Esophagus muscularis mucosa (tissue), 3 donors: ENCODE measurements around the gene TTC27.

ENCODE experiments used
- POLR2A ChIP-seq: fragments of 450-650 bp; IDR thresholded peaks from one replicate; pipeline ENCODE4 v1.6.1; 2017; ENCODE audit warnings: antibody characterized with exemption, moderate library complexity, mild to moderate bottlenecking, low read depth
- POLR2AphosphoS5 ChIP-seq, 2 donors: sonication (generic); formaldehyde crosslinking; IDR thresholded peaks; one replicate each; pipeline ENCODE4 v1.6.1; 2017; ENCODE audit warnings: antibody characterized with exemption in 2 of 2
- TF ChIP-seq, protein P1 (sequence below), 3 experiments: fragments of 200-600 bp in 2 of 3; fragments of 450-650 bp in 1 of 3; sonication (generic) in 2 of 3; IDR thresholded peaks; one replicate each; pipeline ENCODE4 v1.5.1; 2017 to 2019; ENCODE audit warnings: antibody characterized with exemption in 3 of 3, mild to moderate bottlenecking in 2 of 3, moderate library complexity in 1 of 3

GRCh38 chr2:32843699-32844098 lies 215.8 kb downstream of the TTC27 start:
- no peak for TF ChIP-seq POLR2A
- TF ChIP-seq, protein P1, sequence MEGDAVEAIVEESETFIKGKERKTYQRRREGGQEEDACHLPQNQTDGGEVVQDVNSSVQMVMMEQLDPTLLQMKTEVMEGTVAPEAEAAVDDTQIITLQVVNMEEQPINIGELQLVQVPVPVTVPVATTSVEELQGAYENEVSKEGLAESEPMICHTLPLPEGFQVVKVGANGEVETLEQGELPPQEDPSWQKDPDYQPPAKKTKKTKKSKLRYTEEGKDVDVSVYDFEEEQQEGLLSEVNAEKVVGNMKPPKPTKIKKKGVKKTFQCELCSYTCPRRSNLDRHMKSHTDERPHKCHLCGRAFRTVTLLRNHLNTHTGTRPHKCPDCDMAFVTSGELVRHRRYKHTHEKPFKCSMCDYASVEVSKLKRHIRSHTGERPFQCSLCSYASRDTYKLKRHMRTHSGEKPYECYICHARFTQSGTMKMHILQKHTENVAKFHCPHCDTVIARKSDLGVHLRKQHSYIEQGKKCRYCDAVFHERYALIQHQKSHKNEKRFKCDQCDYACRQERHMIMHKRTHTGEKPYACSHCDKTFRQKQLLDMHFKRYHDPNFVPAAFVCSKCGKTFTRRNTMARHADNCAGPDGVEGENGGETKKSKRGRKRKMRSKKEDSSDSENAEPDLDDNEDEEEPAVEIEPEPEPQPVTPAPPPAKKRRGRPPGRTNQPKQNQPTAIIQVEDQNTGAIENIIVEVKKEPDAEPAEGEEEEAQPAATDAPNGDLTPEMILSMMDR (IDR thresholded peaks at IDR 0.05): no peak
- TF ChIP-seq POLR2AphosphoS5 (IDR thresholded peaks at IDR 0.05): no peak
